ENCODE measurements around the gene MORN3.
A peak's percentile ranks its signal among the peaks of the same experiment; 100 is the strongest.
"Not testable (repeated sequence)": the region's sequence is repeated elsewhere in the genome, so short reads cannot be mapped to it uniquely, and the experiment has no call there.

Gene MORN3

GRCh38 chr12:121712461-121713256, 43.2 kb upstream of the MORN3 start, which contains the start of gene TMEM120B:
Gene TMEM120B, plus strand, starts transcription at chr12:121712752. Its CDS starts 144 bp downstream, at chr12:121712896.
- DNase-seq (ENCODE audit: insufficient read length, low spot score) (peak; percentile 44), FAIRE-seq (no peak)
- no peak for TF ChIP-seq CTCF (IDR thresholded peaks at IDR 0.05; ENCODE audit: insufficient read depth, missing control alignments)

- no peak for DNase-seq (ENCODE audit: insufficient read length, low spot score)
- FAIRE-seq: no peak
- TF ChIP-seq CTCF (IDR thresholded peaks at IDR 0.05; ENCODE audit: insufficient read depth, missing control alignments): no peak
Observed at GRCh38 chr12:121712190-121712460, 42.7 kb upstream of the MORN3 start.

- TF ChIP-seq CTCF (IDR thresholded peaks at IDR 0.05; ENCODE audit: insufficient read depth, missing control alignments): no peak
- FAIRE-seq (no peak), DNase-seq (ENCODE audit: insufficient read length, low spot score) (no peak)
Observed at GRCh38 chr12:121711361-121712189, 42.1 kb upstream of the MORN3 start.

- no peak for DNase-seq (ENCODE audit: insufficient read length, low spot score)
- no peak for TF ChIP-seq CTCF (IDR thresholded peaks at IDR 0.05; ENCODE audit: insufficient read depth, missing control alignments)
- no peak for FAIRE-seq
Observed at GRCh38 chr12:121709478-121709961, 40.1 kb upstream of the MORN3 start.

DNA sequence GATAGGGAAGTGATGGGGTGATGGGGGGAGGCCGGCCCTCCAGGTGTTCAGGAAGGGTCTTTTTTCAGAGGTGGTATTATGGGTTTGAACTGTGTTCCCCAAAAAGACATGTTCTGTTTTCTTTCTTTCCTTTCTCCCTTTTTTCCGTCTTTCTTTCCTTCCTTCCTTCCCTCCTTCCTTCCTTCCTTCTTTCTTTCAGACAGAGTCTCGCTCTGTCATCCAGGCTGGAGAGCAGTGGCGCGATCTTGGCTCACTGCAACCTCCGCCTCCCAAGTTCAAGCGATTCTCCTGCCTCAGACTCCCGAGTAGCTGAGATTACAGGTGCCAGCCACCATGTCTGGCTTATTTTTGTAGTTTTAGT, 39.6 kb upstream of the MORN3 start:
- not testable (repeated sequence) for DNase-seq (ENCODE audit: insufficient read length, low spot score); FAIRE-seq

DNA sequence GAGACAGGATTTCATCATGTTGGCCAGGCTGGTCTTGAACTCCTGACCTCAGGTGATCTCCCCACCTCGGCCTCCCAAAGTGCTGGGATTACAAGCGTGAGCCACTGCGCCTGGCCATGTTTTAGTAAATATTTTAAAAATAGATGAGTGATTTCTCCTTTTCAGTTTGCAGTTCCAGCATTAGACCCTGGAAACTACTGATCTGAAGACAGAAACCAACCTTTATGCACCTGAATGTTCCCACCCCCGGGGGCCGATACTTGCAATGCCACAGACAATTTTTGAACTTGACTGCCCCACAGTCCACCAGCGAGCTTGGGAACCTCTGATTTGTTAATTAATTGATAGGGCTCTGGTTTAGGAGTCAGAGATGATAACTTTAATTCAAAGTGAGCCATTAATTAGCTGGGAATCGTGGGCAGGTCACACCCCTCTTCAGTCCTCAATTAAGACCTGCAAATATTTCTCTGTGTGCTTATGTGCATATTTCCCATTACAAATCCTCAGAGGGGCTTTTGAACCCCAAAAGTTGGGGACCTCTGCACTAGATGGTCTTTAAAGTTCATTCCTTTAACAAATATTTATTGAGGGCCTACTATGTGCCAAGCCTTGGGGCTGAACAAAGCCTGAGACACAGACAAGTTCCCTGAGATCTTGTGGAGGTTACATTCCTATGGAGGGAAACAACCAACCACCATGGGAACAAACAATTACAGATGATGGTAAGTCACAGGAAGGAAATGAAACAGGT, 39.0 kb upstream of the MORN3 start:
- DNase-seq (ENCODE audit: insufficient read length, low spot score): no peak
- FAIRE-seq: no peak
- no peak for TF ChIP-seq CTCF (IDR thresholded peaks at IDR 0.05; ENCODE audit: insufficient read depth, missing control alignments)

GRCh38 chr12:121705514-121705913, 36.1 kb upstream of the MORN3 start:
- FAIRE-seq (no peak), DNase-seq (ENCODE audit: insufficient read length, low spot score) (no peak)
- no peak for TF ChIP-seq CTCF (IDR thresholded peaks at IDR 0.05; ENCODE audit: insufficient read depth, missing control alignments)
